Vagina (tissue), 2 donors: ENCODE data around the gene ANO1.

Experiments used
- POLR2A ChIP-seq, 2 donors: fragments of 450-650 bp; IDR thresholded peaks; one replicate each; pipeline ENCODE4 v1.6.1; 2017; ENCODE audit warnings: antibody characterized with exemption in 2 of 2, mild to moderate bottlenecking in 2 of 2, moderate library complexity in 2 of 2
- POLR2AphosphoS5 ChIP-seq, 2 donors: sonication (generic); formaldehyde crosslinking; IDR thresholded peaks; one replicate each; pipeline ENCODE4 v1.9.0; 2017; ENCODE audit warnings: antibody characterized with exemption in 2 of 2, mild to moderate bottlenecking in 2 of 2, low read depth in 1 of 2; ENCODE audit not compliant: insufficient read depth in 1 of 2
- TF ChIP-seq, protein P1 (sequence below), 3 experiments: fragments of 450-650 bp in 2 of 3; fragments of 200-600 bp in 1 of 3; sonication (generic) in 1 of 3; IDR thresholded peaks; one replicate each; pipeline ENCODE4 v1.5.1; 2017 to 2019; ENCODE audit warnings: antibody characterized with exemption in 3 of 3, mild to moderate bottlenecking in 2 of 3, moderate library complexity in 2 of 3

DNA sequence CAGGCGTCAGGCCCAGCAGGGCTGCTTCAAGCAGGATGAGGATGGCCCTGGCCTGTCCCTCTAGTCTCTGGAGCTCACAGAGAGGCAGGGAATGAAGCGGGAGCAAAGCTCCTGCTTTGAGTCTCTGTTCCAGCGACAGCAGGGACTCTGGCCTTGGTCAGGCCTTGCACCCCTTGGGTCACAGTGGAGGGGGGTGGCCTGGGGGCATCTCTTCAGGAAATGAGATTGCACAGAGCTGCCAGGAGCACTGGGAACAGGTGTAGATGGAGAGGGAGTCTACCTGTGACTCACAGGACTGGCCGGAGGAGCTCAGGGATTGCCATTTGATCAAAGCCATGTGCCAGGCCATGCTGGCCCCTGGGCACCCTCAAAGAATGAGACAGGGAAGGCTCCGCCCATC lies 1.6 kb downstream of the ANO1 start:
- TF ChIP-seq POLR2A (IDR thresholded peaks at IDR 0.05) (no peak), POLR2AphosphoS5 (IDR thresholded peaks at IDR 0.05; ENCODE audit: insufficient read depth in 1 of 2, low read depth in 1 of 2) (no peak)
- TF ChIP-seq, protein P1, sequence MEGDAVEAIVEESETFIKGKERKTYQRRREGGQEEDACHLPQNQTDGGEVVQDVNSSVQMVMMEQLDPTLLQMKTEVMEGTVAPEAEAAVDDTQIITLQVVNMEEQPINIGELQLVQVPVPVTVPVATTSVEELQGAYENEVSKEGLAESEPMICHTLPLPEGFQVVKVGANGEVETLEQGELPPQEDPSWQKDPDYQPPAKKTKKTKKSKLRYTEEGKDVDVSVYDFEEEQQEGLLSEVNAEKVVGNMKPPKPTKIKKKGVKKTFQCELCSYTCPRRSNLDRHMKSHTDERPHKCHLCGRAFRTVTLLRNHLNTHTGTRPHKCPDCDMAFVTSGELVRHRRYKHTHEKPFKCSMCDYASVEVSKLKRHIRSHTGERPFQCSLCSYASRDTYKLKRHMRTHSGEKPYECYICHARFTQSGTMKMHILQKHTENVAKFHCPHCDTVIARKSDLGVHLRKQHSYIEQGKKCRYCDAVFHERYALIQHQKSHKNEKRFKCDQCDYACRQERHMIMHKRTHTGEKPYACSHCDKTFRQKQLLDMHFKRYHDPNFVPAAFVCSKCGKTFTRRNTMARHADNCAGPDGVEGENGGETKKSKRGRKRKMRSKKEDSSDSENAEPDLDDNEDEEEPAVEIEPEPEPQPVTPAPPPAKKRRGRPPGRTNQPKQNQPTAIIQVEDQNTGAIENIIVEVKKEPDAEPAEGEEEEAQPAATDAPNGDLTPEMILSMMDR (IDR thresholded peaks at IDR 0.05): no peak
